ENCODE measurements around the gene TJP3.

TJP3 gene

GRCh38 chr19:3670796-3671679 is 37.1 kb upstream of the TJP3 start:
- peak in 1 of 2 donors; percentile 34 for DNase-seq (ENCODE audit: low read depth in 2 of 2)

- DNase-seq (ENCODE audit: low read depth in 2 of 2): no peak
These were observed 36.3 kb upstream of the TJP3 start for GRCh38 chr19:3671680-3672574.

DNA sequence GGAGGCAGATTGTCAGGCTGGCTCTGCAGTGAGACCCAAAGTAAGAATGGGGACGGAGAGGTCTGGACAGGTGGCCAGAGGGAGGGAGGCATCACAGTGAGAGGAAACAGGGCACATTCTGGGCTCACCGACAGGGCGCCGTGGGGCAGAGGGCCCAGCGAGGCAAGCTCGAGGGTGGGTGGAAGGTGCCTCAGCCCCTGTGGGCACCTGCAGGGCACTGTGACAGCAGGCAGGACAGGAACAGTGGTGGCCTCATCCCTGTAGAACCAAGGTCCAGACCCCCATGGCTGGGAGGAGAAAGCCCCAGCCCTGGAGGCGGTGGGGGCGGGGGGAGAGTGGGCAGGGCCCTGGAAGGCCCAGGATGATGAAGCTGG is 35.6 kb upstream of the TJP3 start:
- DNase-seq (ENCODE audit: low read depth in 2 of 2): no peak

GRCh38 chr19:3672993-3673392 is 35.2 kb upstream of the TJP3 start:
- DNase-seq (ENCODE audit: low read depth in 2 of 2): no peak

DNA sequence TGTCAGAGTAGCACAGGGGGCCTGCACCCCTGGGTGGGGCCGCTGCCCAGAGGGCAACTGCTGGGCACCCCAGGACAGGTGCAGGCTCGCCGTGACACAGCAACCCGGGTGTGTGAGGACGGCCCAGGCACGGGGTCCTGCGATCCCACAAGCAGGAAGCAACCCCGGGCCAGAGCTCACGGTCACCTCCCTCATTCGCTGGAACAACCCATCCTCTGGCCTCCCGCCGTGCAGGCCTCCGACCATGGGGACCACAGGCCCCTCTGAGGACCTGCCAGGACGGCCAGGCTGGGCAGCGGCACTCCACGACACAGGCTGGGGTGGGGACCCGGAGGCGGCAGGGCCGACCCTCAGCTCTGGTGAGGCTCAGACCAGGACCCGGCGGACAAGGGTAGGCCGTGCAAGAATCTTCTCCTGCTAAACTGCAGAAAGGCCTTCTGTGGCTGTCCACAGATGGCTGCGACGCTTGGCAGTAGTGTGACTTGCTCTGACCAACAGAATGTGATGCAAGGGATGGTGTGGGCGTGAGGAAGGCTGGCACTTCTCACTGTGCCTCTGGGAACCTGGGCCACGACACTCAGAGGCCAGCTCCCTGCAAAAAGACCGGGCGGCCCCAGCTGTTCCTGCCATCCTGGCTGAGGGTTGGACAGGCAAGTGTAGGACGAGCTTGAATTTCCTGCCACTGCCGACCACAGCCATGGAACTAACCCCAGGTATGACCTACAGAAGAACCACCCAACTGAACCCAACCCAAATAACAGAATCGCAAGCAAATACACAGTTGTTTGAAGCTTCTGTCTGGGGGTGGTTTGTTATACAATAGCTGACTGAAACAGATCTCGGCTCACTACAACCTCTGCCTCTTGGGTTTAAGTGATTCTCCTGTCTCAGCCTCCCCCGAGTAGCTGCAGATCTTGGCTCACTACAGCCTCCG is 34.4 kb upstream of the TJP3 start:
- no peak for DNase-seq (ENCODE audit: low read depth in 2 of 2)

DNA sequence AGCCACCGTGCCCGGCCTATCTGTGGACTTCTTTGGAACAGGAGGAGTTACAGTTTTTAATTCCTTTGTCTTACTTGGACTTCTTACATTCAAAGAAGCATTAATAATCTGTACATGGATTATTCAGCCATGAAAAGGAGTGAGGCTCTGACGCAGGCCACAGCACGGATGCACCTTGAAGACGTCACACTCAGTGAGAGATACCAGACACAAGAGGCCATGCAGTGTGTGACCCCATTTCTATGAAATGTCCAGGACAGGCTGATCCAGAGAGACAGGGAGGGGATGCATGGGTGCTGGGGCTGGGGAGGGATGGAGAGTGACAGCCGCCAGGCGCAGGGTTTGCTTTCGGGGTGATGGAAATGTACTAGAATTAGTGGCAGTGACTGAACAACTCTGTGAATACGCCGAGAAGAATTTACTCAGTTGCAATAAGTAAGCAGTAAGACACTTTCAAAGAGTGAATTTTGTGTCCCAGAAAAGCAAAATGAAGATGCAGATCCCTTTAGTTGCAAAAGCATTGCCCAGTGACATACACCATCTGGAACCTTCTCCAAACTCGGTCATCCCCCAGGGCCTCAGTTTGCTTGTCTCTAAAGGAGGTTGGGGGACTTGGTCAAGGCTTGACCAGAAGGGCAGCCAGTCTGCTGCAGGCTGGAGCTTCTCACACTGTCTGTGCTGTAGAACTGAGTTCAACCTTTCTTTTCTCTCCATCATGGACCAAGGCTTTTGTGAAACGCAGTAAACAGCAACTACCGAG is 33.2 kb upstream of the TJP3 start:
- no peak for DNase-seq (ENCODE audit: low read depth in 2 of 2)

DNA sequence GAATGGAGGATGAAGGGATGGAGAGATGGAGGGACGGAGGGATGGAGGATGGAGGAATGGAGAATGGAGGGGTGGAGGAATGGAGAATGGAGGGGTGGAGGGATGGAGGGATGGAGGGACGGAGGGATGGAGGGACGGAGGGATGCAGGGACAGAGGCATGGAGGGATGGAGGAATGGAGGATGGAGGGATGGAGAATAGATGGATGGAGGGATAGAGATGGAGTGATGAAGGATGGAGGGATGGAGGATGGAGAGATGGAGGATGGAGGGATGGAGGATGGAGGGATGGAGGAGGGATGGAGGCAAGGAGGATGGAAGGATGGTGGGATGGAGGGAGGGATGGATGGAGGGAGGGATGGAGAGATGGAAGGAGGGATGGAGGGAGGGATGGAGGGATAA is 30.0 kb upstream of the TJP3 start:
- DNase-seq (ENCODE audit: low read depth in 2 of 2): no peak

DNA sequence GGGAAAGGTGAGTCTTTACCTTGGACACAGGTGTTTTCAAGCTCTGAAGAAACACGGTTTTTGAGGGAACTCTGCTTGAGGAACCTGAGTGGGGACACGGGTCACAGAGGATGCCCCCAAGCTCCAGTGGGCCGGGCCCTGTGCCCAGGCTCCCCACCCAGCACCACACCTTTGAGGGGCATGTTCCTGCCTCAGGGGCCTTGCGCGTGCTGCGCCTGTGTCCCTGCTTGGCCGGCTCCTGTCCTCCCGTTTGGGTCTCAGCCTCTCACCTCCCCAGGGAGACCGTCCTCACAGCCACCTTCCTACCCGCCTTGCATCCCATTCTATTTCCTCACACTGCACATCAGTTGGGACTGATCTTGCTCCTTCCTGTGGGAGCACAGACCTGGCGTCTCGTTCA is 29.0 kb upstream of the TJP3 start:
- DNase-seq (ENCODE audit: low read depth in 2 of 2): no peak

DNA sequence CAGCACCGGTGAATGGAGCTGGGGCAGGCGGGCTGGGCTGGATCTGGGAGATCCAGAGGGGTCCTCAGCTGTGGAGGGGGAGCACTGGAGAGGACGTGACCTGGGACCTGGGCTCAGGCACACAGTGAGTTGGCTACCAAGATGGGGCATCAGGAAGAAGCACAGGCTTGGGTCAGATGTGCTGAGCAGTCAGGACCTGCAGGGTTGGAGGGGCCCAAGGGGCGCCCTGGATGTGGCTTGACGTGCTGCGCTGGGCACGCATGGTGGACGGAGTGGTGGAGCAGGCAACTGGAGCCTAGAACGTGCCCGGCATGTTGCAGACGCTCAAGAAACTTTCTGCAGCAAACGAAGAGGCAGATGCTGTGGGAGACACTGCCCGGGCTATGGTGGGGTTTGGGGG is 28.6 kb upstream of the TJP3 start:
- DNase-seq (ENCODE audit: low read depth in 2 of 2): no peak

DNA sequence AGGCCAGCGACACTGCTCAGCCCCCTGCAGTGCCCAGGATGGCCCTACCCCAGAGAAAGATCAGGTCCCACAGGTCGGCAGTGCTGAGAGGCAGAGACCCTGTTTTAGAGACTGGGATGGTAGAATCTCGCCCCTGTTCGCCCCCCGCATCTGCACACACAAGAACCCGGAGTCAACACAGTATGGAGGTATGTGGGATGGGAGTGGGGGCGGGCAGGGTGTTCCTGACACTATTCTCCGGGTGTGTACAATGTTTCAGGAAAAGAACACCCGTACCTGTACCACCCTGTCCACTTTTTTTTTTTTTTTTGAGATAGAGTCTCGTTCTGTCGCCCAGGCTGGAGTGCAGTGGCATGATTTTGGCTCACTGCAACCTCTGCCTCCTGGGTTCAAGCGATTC is 27.2 kb upstream of the TJP3 start:
- DNase-seq (ENCODE audit: low read depth in 2 of 2): no peak

DNA sequence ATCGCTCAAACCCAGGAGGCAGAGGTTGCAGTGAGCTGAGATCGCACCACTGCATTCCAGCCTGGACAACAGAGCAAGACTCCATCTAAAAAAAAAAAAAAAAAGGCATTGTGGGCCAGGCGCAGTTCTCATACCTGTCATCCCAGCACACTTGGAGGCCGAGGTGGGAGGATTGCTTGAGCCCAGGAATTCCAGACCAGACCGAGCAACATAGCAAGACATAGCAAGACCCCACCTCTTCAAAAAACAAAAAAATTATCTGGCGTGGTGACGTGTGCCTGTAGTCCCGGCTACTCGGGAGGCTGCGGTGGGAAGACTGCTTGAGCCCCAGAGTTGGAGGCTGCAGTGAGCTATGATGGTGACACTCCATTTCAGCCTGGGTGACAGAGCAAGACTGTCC is 25.9 kb upstream of the TJP3 start:
- no peak for DNase-seq (ENCODE audit: low read depth in 2 of 2)

DNA sequence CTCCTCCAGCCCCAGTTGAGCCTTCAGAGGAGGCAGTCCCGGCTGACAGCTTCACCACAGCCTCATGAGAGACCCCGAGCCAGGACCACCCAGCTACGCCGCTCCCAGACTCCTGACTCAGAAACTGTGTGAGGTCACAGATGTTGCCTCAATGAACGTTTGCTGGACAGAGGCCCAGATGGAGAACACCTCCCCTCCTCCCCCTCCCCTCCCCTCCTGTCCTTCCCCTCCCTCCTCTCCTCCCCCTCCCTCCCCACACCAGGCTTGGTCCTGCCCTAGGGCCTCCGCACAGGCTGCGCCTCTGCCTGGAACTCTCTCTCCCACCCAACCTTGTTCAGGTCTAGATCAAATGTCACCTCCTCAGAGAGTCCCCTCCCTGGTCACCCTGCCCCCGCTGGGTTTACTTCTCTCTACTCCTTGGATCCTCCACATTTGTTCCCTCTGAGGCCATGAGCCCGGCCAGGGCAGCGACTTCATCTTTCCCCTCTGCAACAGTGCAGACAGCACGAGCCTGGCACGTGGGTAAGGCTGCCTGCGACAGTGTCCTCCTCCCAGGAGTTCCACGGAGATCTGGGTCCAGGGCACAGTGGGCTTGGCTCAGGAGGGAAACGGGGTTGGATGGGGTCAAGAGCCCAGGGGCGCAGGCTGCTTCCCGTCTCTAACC is 25.3 kb upstream of the TJP3 start:
- DNase-seq (ENCODE audit: low read depth in 2 of 2): no peak

DNA sequence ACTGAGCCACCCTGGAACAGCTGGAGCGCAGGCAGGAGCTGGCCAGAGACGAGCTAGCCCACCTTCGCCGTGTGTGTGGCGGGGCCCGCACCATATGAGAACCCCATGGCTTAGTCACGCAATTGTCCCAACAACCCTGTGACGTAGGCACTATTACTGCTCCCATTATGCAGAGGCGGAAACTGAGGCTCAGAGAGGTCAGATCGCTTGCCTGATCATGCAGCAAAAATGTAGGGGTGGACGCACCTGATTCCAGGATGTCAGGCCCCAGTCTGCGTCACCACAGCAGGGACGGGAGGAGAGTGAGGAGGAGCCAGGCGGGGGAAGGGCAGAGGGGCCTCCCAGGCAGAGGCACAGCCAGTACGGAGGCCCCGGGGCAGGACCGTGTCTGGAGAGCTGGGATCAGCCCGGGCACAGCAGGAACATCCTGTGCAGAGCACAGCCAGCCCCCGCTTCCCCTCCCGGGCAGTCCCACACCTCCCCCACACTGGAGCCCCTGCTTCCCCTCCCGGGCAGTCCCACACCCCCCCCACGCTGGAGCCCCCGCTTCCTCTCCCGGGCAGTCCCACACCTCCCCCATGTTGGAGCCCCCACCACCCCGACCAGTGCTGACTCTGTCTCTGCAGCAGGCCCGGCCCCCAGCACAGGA is 24.7 kb upstream of the TJP3 start:
- no peak for DNase-seq (ENCODE audit: low read depth in 2 of 2)

GRCh38 chr19:3684054-3684816 is 23.9 kb upstream of the TJP3 start:
- no peak for DNase-seq (ENCODE audit: low read depth in 2 of 2)

DNA sequence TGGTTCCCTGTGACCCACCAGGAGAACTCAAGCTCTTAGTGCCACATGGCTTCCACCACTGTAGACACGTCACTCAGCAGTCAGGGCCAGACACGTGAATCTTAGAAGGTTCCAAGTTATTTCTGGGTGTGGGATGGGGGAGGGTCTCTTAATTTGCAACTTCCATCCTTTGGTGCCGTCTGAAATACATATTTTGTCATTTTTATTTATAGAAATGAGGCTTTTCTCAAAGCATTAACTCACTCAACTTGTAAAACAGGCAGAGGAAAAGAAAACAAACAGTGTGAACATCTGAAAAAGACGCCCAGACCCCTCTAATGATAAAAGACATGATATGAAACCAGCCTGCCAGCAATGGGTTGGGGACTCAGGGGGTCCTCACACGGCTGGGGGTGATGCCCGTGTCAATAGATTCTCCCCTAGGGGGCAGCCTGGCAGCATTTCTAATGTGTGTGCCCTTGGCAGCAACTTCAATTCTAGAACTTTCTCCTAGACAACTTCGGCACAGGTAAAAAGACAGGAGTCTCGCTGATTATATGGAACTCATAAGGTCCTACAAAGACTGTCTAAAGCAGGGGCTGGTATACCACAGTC is 23.3 kb upstream of the TJP3 start:
- DNase-seq (ENCODE audit: low read depth in 2 of 2): no peak

GRCh38 chr19:3687393-3687773 is 20.8 kb upstream of the TJP3 start:
- no peak for DNase-seq (ENCODE audit: low read depth in 2 of 2)

GRCh38 chr19:3687774-3688706 is 20.1 kb upstream of the TJP3 start:
- DNase-seq (ENCODE audit: low read depth in 2 of 2): no peak
